AG04450 (cell line): ENCODE data around the gene MLLT6. TPM values are rescaled to one million over a fixed set of nuclear protein-coding genes. Genes with fewer than 3 reads are reported as not detected.

Experiments used
- CTCF ChIA-PET: fragments of 300-600, 350-600 bp; formaldehyde crosslinking; extraction: SDS; loops from one replicate; lab custom pipeline; 2022; ENCODE audit warnings: antibody characterized with exemption, inconsistent platforms; lab: Charles Lee
- POLR2A ChIA-PET: fragments of 350-600 bp; formaldehyde crosslinking; extraction: SDS; loops from one replicate; lab custom pipeline; 2021; ENCODE audit warnings: antibody characterized with exemption, inconsistent platforms; lab: Yijun Ruan, JAX
- DNase-seq: peaks from one replicate; pipeline ENCODE4 v3.0.0-alpha.2; 2011; ENCODE audit warnings: low read depth, low spot score
- H3K27ac ChIP-seq: one replicate; pipeline ENCODE4 v1.5.1; 2012; ENCODE audit warnings: low read depth, low read length, control low read depth
- H3K27me3 ChIP-seq: one replicate; pipeline ENCODE4 v1.6.0; 2012; ENCODE audit warnings: low read length; ENCODE audit not compliant: control insufficient read depth, insufficient read depth
- H3K4me3 ChIP-seq: 2 replicates; pipeline ENCODE4 v1.5.1; 2011; ENCODE audit warnings: mild to moderate bottlenecking, low read depth, low read length, control low read depth
- H3K9me3 ChIP-seq: 2 replicates; pipeline ENCODE4 v1.5.1; 2012; ENCODE audit warnings: low read length; ENCODE audit not compliant: control insufficient read depth, insufficient read depth
- CTCF ChIP-seq: IDR thresholded peaks from 2 replicates; pipeline ENCODE4 v1.5.1; 2011; ENCODE audit warnings: low read depth, low read length, control low read depth, inconsistent platforms
- polyA plus RNA-seq: library from polyadenylated mRNA; depleted of rRNA; stranded (reverse); fragments of >200 nt; gene quantifications from 2 replicates; pipeline ENCODE4 v1.2.3, GENCODE V29; 2011

The MLLT6 gene
- polyA plus RNA-seq, 1 experiment, result 17.3 TPM

GRCh38 chr17:38676706-38677504, 28.2 kb upstream of the MLLT6 start:
- H3K4me3 ChIP-seq, result no peak overlapping the region
- TF ChIP-seq CTCF, result peak; percentile 95
- DNase-seq, result peak; percentile 45
- POLR2A ChIA-PET, result interaction anchor here (0.9 kb wide), 1 partner anchor 55 kb away, joined by 3 read pairs; no protein-coding TSS in a partner anchor
- H3K27ac ChIP-seq, result no peak overlapping the region
- H3K9me3 ChIP-seq, result no peaks in the 10 kb centered on the region
- peaks cover 26% of the 10 kb centered on the region for H3K27me3 ChIP-seq
- CTCF ChIA-PET, result interaction anchor here (0.9 to 2.6 kb wide), 7 partner anchors 9 to 118 kb away, joined by 3 to 20 read pairs (median 3); partner anchors contain the start of gene PSMB3

GRCh38 chr17:38677819-38678218, 27.3 kb upstream of the MLLT6 start:
- Histone ChIP-seq H3K27ac (no peak overlapping the region), H3K27me3 (peaks cover 17% of the 10 kb centered on the region), H3K9me3 (no peaks in the 10 kb centered on the region), H3K4me3 (no peak overlapping the region)
- no peak for TF ChIP-seq CTCF
- ChIA-PET POLR2A (interaction anchor here (0.9 kb wide), 2 partner anchors 27 to 54 kb away, joined by 3 read pairs; partner anchors contain the start of gene MLLT6), CTCF (interaction anchor here (1.1 to 2.6 kb wide), 2 partner anchors 9 to 58 kb away, joined by 4 to 20 read pairs; no protein-coding TSS in a partner anchor)
- no peak for DNase-seq

- DNase-seq, result no peak
- CTCF ChIA-PET, result interaction anchor here (0.7 to 1.1 kb wide), 2 partner anchors 13 to 56 kb away, joined by 3 to 4 read pairs; no protein-coding TSS in a partner anchor
- Histone ChIP-seq H3K4me3 (no peak overlapping the region), H3K27me3 (no peaks in the 10 kb centered on the region), H3K27ac (no peak overlapping the region), H3K9me3 (no peaks in the 10 kb centered on the region)
- TF ChIP-seq CTCF, result no peak
- POLR2A ChIA-PET, result no interaction called here
Measured at GRCh38 chr17:38681096-38681495, 24.0 kb upstream of the MLLT6 start.

- ChIA-PET CTCF (interaction anchor here (0.5 kb wide), 1 partner anchor 482 kb away, joined by 3 read pairs; no protein-coding TSS in a partner anchor), POLR2A (interaction anchor here (0.6 kb wide), 1 partner anchor 515 kb away, joined by 6 read pairs; the partner anchor contains the start of gene RPL19)
Measured at GRCh38 chr17:38685491-38685890, 19.6 kb upstream of the MLLT6 start.

More at GRCh38 chr17:38685491-38685890, 19.6 kb upstream of the MLLT6 start:
- Histone ChIP-seq H3K4me3 (no peak overlapping the region), H3K27ac (no peak overlapping the region), H3K27me3 (peaks cover 2% of the 10 kb centered on the region), H3K9me3 (no peaks in the 10 kb centered on the region)
- TF ChIP-seq CTCF, result no peak
- DNase-seq, result no peak
